GM19324 (cell line): Measurements from ENCODE around the gene FNBP1L.

ENCODE experiments used
- ATAC-seq: cut with Tn5 transposase; IDR thresholded peaks from one replicate; pipeline ENCODE4 v1.9.1; 2021; ENCODE audit warnings: mild to moderate bottlenecking, moderate library complexity; ENCODE audit not compliant: unreplicated experiment, low FRiP score

Gene FNBP1L

GRCh38 chr1:93447481-93448291 is at the start of gene FNBP1L:
Gene FNBP1L, plus strand, starts transcription at chr1:93448118. Its CDS starts 164 bp downstream, at chr1:93448282.
- no peak for ATAC-seq

- no peak for ATAC-seq
These were observed 48.1 kb upstream of the FNBP1L start for GRCh38 chr1:93399781-93400180.

GRCh38 chr1:93408203-93408602 is 39.7 kb upstream of the FNBP1L start:
- no peak for ATAC-seq

- no peak for ATAC-seq
These were observed 36.9 kb upstream of the FNBP1L start for GRCh38 chr1:93411000-93411399.

- ATAC-seq, result no peak
These were observed 33.2 kb upstream of the FNBP1L start for GRCh38 chr1:93414749-93415148.

GRCh38 chr1:93415296-93415695 is 32.6 kb upstream of the FNBP1L start:
- no peak for ATAC-seq

GRCh38 chr1:93416183-93416582 is 31.7 kb upstream of the FNBP1L start:
- no peak for ATAC-seq

GRCh38 chr1:93419344-93419743 is 28.6 kb upstream of the FNBP1L start:
- no peak for ATAC-seq

GRCh38 chr1:93420400-93420799 is 27.5 kb upstream of the FNBP1L start:
- no peak for ATAC-seq

- ATAC-seq, result no peak
These were observed 21.7 kb upstream of the FNBP1L start for GRCh38 chr1:93426181-93426580.

GRCh38 chr1:93427656-93428055 is 20.3 kb upstream of the FNBP1L start:
- no peak for ATAC-seq

GRCh38 chr1:93433407-93433961 is 14.4 kb upstream of the FNBP1L start:
- ATAC-seq, result no peak

- ATAC-seq, result no peak
These were observed 13.8 kb upstream of the FNBP1L start for GRCh38 chr1:93434088-93434487.

- no peak for ATAC-seq
These were observed 12.9 kb upstream of the FNBP1L start for GRCh38 chr1:93434987-93435386.

- no peak for ATAC-seq
These were observed 12.5 kb upstream of the FNBP1L start for GRCh38 chr1:93435443-93435842.

- ATAC-seq, result no peak
These were observed 11.4 kb upstream of the FNBP1L start for GRCh38 chr1:93436496-93436895.

- no peak for ATAC-seq
These were observed 9.8 kb upstream of the FNBP1L start for GRCh38 chr1:93437976-93438605.

GRCh38 chr1:93438716-93439115 is 9.2 kb upstream of the FNBP1L start:
- no peak for ATAC-seq

GRCh38 chr1:93440272-93440671 is 7.6 kb upstream of the FNBP1L start:
- no peak for ATAC-seq

GRCh38 chr1:93440706-93441105 is 7.2 kb upstream of the FNBP1L start:
- no peak for ATAC-seq

- ATAC-seq, result no peak
These were observed 6.3 kb upstream of the FNBP1L start for GRCh38 chr1:93441589-93441988.
